WTC11 (cell line): ENCODE results near the gene MARCHF10. TPM values are rescaled to one million over a fixed set of nuclear protein-coding genes. Genes with fewer than 3 reads are reported as not detected.

Experiments
- ATAC-seq: fragments of 200-7000 bp; cut with Tn5 transposase; 2 replicates; pipeline ENCODE4 v1.10.0; 2021; ENCODE audit warnings: mild to moderate bottlenecking, moderate library complexity
- CTCF ChIA-PET: fragments of 300-600 bp; sonication (Branson Sonifier 250); formaldehyde crosslinking; loops from one replicate; lab custom pipeline; 2021; ENCODE audit warnings: antibody characterized with exemption; lab: Charles Lee
- POLR2A ChIA-PET: fragments of 350-600 bp; sonication (Branson Sonifier 250); formaldehyde crosslinking; loops from one replicate; lab custom pipeline; 2021; ENCODE audit warnings: antibody characterized with exemption; lab: Charles Lee
- DNase-seq: peaks from one replicate; pipeline ENCODE4 v3.0.0; 2021; ENCODE audit warnings: low spot score
- H3K27ac Mint-ChIP-seq: 2 replicates; pipeline ENCODE4 v1.8.0; 2021; ENCODE audit warnings: mixed read lengths
- H3K27me3 Mint-ChIP-seq: 2 replicates; pipeline ENCODE4 v1.8.0; 2021; ENCODE audit warnings: low read depth, mild to moderate bottlenecking, moderate library complexity, mixed read lengths
- H3K36me3 Mint-ChIP-seq: 2 replicates; pipeline ENCODE4 v1.8.0; 2021; ENCODE audit warnings: mixed read lengths
- H3K4me1 Mint-ChIP-seq: 2 replicates; pipeline ENCODE4 v1.8.0; 2022; ENCODE audit warnings: mixed read lengths
- H3K4me3 Mint-ChIP-seq: 2 replicates; pipeline ENCODE4 v1.8.0; 2021; ENCODE audit warnings: mild to moderate bottlenecking, moderate library complexity, mixed read lengths
- H3K9me3 Mint-ChIP-seq: 2 replicates; pipeline ENCODE4 v1.8.0; 2021; ENCODE audit warnings: mixed read lengths
- AR ChIP-seq: fragments of 250-450 bp; sonication (Bioruptor Pico); IDR thresholded peaks from 2 replicates; pipeline ENCODE4 v1.9.0; 2021; ENCODE audit warnings: mild to moderate bottlenecking
- CBFB ChIP-seq: sonication (generic); formaldehyde crosslinking; IDR thresholded peaks from 2 replicates; pipeline ENCODE4 v1.8.1; 2022; ENCODE audit warnings: mild to moderate bottlenecking, low read depth, missing genetic modification reagents
- CDX4 ChIP-seq: fragments of 250-450 bp; sonication (Bioruptor Pico); IDR thresholded peaks from 2 replicates; pipeline ENCODE4 v1.9.0; 2021; ENCODE audit warnings: moderate library complexity, mild to moderate bottlenecking, inconsistent platforms, borderline replicate concordance
- E2F5 ChIP-seq: sonication (generic); formaldehyde crosslinking; IDR thresholded peaks from 2 replicates; pipeline ENCODE4 v1.8.1; 2022; ENCODE audit warnings: mild to moderate bottlenecking, moderate library complexity, missing genetic modification reagents
- ELF4 ChIP-seq: sonication (generic); formaldehyde crosslinking; IDR thresholded peaks from 2 replicates; pipeline ENCODE4 v1.8.1; 2022; ENCODE audit warnings: low read depth, mild to moderate bottlenecking, moderate library complexity, missing genetic modification reagents
- HMGA2 ChIP-seq: fragments of 250-450 bp; sonication (Bioruptor Pico); IDR thresholded peaks from 2 replicates; pipeline ENCODE4 v1.4.0; 2021; ENCODE audit warnings: mild to moderate bottlenecking, moderate library complexity
- JAZF1 ChIP-seq: fragments of 250-450 bp; sonication (Bioruptor Pico); IDR thresholded peaks from 2 replicates; pipeline ENCODE4 v1.9.0; 2021; ENCODE audit warnings: moderate library complexity, mild to moderate bottlenecking, inconsistent platforms
- MLX ChIP-seq: sonication (generic); formaldehyde crosslinking; IDR thresholded peaks from 2 replicates; pipeline ENCODE4 v1.8.1; 2023; ENCODE audit warnings: mild to moderate bottlenecking, missing genetic modification reagents, moderate library complexity
- MXD4 ChIP-seq: fragments of 250-450 bp; sonication (Bioruptor Pico); IDR thresholded peaks from 2 replicates; pipeline ENCODE4 v1.8.0; 2021; ENCODE audit warnings: mild to moderate bottlenecking, moderate library complexity, borderline replicate concordance
- NFYB ChIP-seq: sonication (generic); formaldehyde crosslinking; conservative IDR thresholded peaks from 2 replicates; pipeline ENCODE4 v1.8.0; 2022; ENCODE audit warnings: low read depth, missing genetic modification reagents
- NR1H2 ChIP-seq: sonication (generic); formaldehyde crosslinking; IDR thresholded peaks from 2 replicates; pipeline ENCODE4 v1.9.0; 2021; ENCODE audit warnings: mild to moderate bottlenecking, moderate library complexity, missing genetic modification reagents
- PRRX2 ChIP-seq: fragments of 250-450 bp; sonication (Bioruptor Pico); IDR thresholded peaks from 2 replicates; pipeline ENCODE4 v1.8.0; 2021; ENCODE audit warnings: mild to moderate bottlenecking
- SMAD4 ChIP-seq: sonication (generic); formaldehyde crosslinking; IDR thresholded peaks from 2 replicates; pipeline ENCODE4 v1.8.0; 2022; ENCODE audit warnings: mild to moderate bottlenecking, missing genetic modification reagents
- TEAD4 ChIP-seq: sonication (generic); formaldehyde crosslinking; IDR thresholded peaks from 2 replicates; pipeline ENCODE4 v1.8.0; 2022; ENCODE audit warnings: mild to moderate bottlenecking, missing genetic modification reagents
- ZNF121 ChIP-seq: sonication (generic); formaldehyde crosslinking; IDR thresholded peaks from 2 replicates; pipeline ENCODE4 v1.8.0; 2023; ENCODE audit warnings: missing genetic modification reagents
- ZNF219 ChIP-seq: sonication (generic); formaldehyde crosslinking; IDR thresholded peaks from 2 replicates; pipeline ENCODE4 v1.8.0; 2023; ENCODE audit warnings: missing genetic modification reagents, mild to moderate bottlenecking, borderline replicate concordance
- ZNF317 ChIP-seq: sonication (generic); formaldehyde crosslinking; IDR thresholded peaks from 2 replicates; pipeline ENCODE4 v1.8.1; 2023; ENCODE audit warnings: low read depth, mild to moderate bottlenecking, moderate library complexity, missing genetic modification reagents, borderline replicate concordance
- ZNF423 ChIP-seq: fragments of 250-450 bp; sonication (Bioruptor Pico); IDR thresholded peaks from 2 replicates; pipeline ENCODE4 v2.1.2; 2022; ENCODE audit warnings: mild to moderate bottlenecking, moderate library complexity
- ZNF532 ChIP-seq: fragments of 250-450 bp; sonication (Bioruptor Pico); IDR thresholded peaks from 2 replicates; pipeline ENCODE4 v1.9.0; 2021; ENCODE audit warnings: mild to moderate bottlenecking, borderline replicate concordance
- ZSCAN18 ChIP-seq: fragments of 250-450 bp; sonication (Bioruptor Pico); IDR thresholded peaks from 2 replicates; pipeline ENCODE4 v2.1.2; 2022; ENCODE audit warnings: mild to moderate bottlenecking, moderate library complexity
- total RNA-seq: library from RNA; stranded (reverse); gene quantifications from 3 replicates; pipeline ENCODE4 v1.2.3, GENCODE V29; 2021

The MARCHF10 gene
- total RNA-seq, 1 experiment from 2014 or later: 1.0 TPM

- no peaks in the 10 kb centered on the region for H3K27me3 Mint-ChIP-seq
- H3K4me1 Mint-ChIP-seq: peaks cover 5% of the 10 kb centered on the region; the same call in 1 of the 2 replicates
- no peak overlapping the region for H3K27ac Mint-ChIP-seq
- ATAC-seq: no peak
- CTCF ChIA-PET: no interaction called here
- H3K9me3 Mint-ChIP-seq: no peaks in the 10 kb centered on the region
- TF ChIP-seq JAZF1 (CRISPR knock-in tag): no peak
- no peak for TF ChIP-seq ZNF532 (CRISPR knock-in tag)
- TF ChIP-seq ZNF317 (CRISPR knock-in tag): no peak
- TF ChIP-seq NFYB: no peak
- no peak for TF ChIP-seq PRRX2
- no peak for TF ChIP-seq MLX (CRISPR knock-in tag)
- TF ChIP-seq ZSCAN18 (CRISPR knock-in tag): no peak
- no peak for TF ChIP-seq CBFB (CRISPR knock-in tag)
- H3K36me3 Mint-ChIP-seq: no peaks in the 10 kb centered on the region
- POLR2A ChIA-PET: interaction anchor here (0.7 kb wide), 1 partner anchor 19 kb away, joined by 6 read pairs; no protein-coding TSS in a partner anchor
- H3K4me3 Mint-ChIP-seq: no peak overlapping the region
- no peak for DNase-seq
These were observed 133.8 kb downstream of the MARCHF10 start for GRCh38 chr17:62674363-62674739.

GRCh38 chr17:62673614-62674362 is 134.3 kb downstream of the MARCHF10 start:
- Mint-ChIP-seq H3K9me3 (no peaks in the 10 kb centered on the region), H3K36me3 (no peaks in the 10 kb centered on the region), H3K27me3 (no peaks in the 10 kb centered on the region), H3K4me1 (peaks cover 5% of the 10 kb centered on the region; the same call in 1 of the 2 replicates), H3K27ac (no peak overlapping the region), H3K4me3 (no peak overlapping the region)
- no peak for ATAC-seq
- ChIA-PET POLR2A (interaction anchor here (0.7 kb wide), 1 partner anchor 40 kb away, joined by 4 read pairs; no protein-coding TSS in a partner anchor), CTCF (interaction anchor here (0.9 to 2.7 kb wide), 2 partner anchors 16 to 19 kb away, joined by 4 to 15 read pairs; no protein-coding TSS in a partner anchor)
- no peak for DNase-seq
- TF ChIP-seq MXD4 (CRISPR knock-in tag): no peak
- TF ChIP-seq TEAD4 (CRISPR knock-in tag): no peak
- no peak for TF ChIP-seq ZNF423 (CRISPR knock-in tag)
- no peak for TF ChIP-seq E2F5 (CRISPR knock-in tag)
- no peak for TF ChIP-seq SMAD4 (CRISPR knock-in tag)
- TF ChIP-seq ZNF121: no peak
- TF ChIP-seq ELF4: no peak
- TF ChIP-seq NR1H2 (CRISPR knock-in tag): no peak
- no peak for TF ChIP-seq NFYB
- TF ChIP-seq CDX4: no peak
- no peak for TF ChIP-seq HMGA2 (CRISPR knock-in tag)
- no peak for TF ChIP-seq AR
- TF ChIP-seq ZNF219 (CRISPR knock-in tag): no peak
- TF ChIP-seq MLX (CRISPR knock-in tag): no peak
